ENCODE results near the gene THSD7B.

Gene THSD7B

GRCh38 chr2:137156221-137156844, 391.0 kb downstream of the THSD7B start:
- DNase-seq (ENCODE audit: low spot score) = no peak

GRCh38 chr2:137157851-137158250, 392.5 kb downstream of the THSD7B start:
- DNase-seq (ENCODE audit: low spot score) = no peak

- no peak for DNase-seq (ENCODE audit: low spot score)
Measured at GRCh38 chr2:137161250-137161649, 395.9 kb downstream of the THSD7B start.

- DNase-seq (ENCODE audit: low spot score) = no peak
Measured at GRCh38 chr2:137165968-137166367, 400.6 kb downstream of the THSD7B start.

- DNase-seq (ENCODE audit: low spot score) = no peak
Measured at GRCh38 chr2:137167651-137168050, 402.3 kb downstream of the THSD7B start.

- DNase-seq (ENCODE audit: low spot score) = no peak
Measured at GRCh38 chr2:137168552-137168951, 403.2 kb downstream of the THSD7B start.

- DNase-seq (ENCODE audit: low spot score) = no peak
Measured at GRCh38 chr2:137172162-137172561, 406.8 kb downstream of the THSD7B start.

GRCh38 chr2:137173463-137173862, 408.1 kb downstream of the THSD7B start:
- no peak for DNase-seq (ENCODE audit: low spot score)

- DNase-seq (ENCODE audit: low spot score) = no peak
Measured at GRCh38 chr2:137175246-137175645, 409.9 kb downstream of the THSD7B start.

- DNase-seq (ENCODE audit: low spot score) = no peak
Measured at GRCh38 chr2:137178951-137179377, 413.6 kb downstream of the THSD7B start.

GRCh38 chr2:137179542-137179941, 414.2 kb downstream of the THSD7B start:
- no peak for DNase-seq (ENCODE audit: low spot score)

- DNase-seq (ENCODE audit: low spot score) = no peak
Measured at GRCh38 chr2:137180012-137180411, 414.7 kb downstream of the THSD7B start.

- DNase-seq (ENCODE audit: low spot score) = no peak
Measured at GRCh38 chr2:137181370-137181769, 416.0 kb downstream of the THSD7B start.

- no peak for DNase-seq (ENCODE audit: low spot score)
Measured at GRCh38 chr2:137182071-137182470, 416.7 kb downstream of the THSD7B start.

GRCh38 chr2:137183206-137183898, 418.0 kb downstream of the THSD7B start:
- no peak for DNase-seq (ENCODE audit: low spot score)

GRCh38 chr2:137185378-137186078, 420.2 kb downstream of the THSD7B start:
- no peak for DNase-seq (ENCODE audit: low spot score)

- DNase-seq (ENCODE audit: low spot score) = no peak
Measured at GRCh38 chr2:137187216-137187615, 421.9 kb downstream of the THSD7B start.

GRCh38 chr2:137190411-137191195, 425.3 kb downstream of the THSD7B start:
- DNase-seq (ENCODE audit: low spot score) = no peak

GRCh38 chr2:137192366-137193310, 427.3 kb downstream of the THSD7B start:
- DNase-seq (ENCODE audit: low spot score) = no peak

- DNase-seq (ENCODE audit: low spot score) = no peak
Measured at GRCh38 chr2:137193401-137193800, 428.1 kb downstream of the THSD7B start.

- DNase-seq (ENCODE audit: low spot score) = no peak
Measured at GRCh38 chr2:137194111-137194510, 428.8 kb downstream of the THSD7B start.

Measured in CD4-positive, alpha-beta T cell treated with Interleukin-15 for 4 hours (primary cell).